ENCODE measurements around the gene METAP2. TPM values are rescaled to one million over a fixed set of nuclear protein-coding genes. Genes with fewer than 3 reads are reported as not detected.
"Not testable (repeated sequence)": the region's sequence is repeated elsewhere in the genome, so short reads cannot be mapped to it uniquely, and the experiment has no call there.

METAP2 gene
- total RNA-seq, 2 donors from 2014 or later = 24.5 to 87.6 TPM

GRCh38 chr12:95473231-95473883, 595 bp upstream of the METAP2 start:
- Histone ChIP-seq H3K27me3 (replicated peaks; ENCODE audit: insufficient read depth) (no peaks in the 10 kb centered on the region), H3K4me1 (ENCODE audit: control insufficient read depth in 1 of 2, low read depth in 2 of 2) (peaks cover 5 to 38% of the 10 kb centered on the region in 2 donors), H3K36me3 (peaks cover 16% of the 10 kb centered on the region), H3K4me3 (peak overlapping the region; percentile 96), H3K9me3 (no peaks in the 10 kb centered on the region), H3K27ac (peak overlapping the region; percentile 88 to 96)
- DNase-seq (ENCODE audit: low spot score) (no peak), ATAC-seq (ENCODE audit: insufficient number of reproducible peaks, low FRiP score, low read depth) (peak; percentile 64)
- no peak for TF ChIP-seq CTCF (IDR thresholded peaks at IDR 0.05)

GRCh38 chr12:95474660-95474958, 657 bp downstream of the METAP2 start:
- no peaks in the 10 kb centered on the region for H3K9me3 ChIP-seq
- H3K27me3 ChIP-seq (replicated peaks; ENCODE audit: insufficient read depth) = no peaks in the 10 kb centered on the region
- DNase-seq (ENCODE audit: low spot score) (no peak), ATAC-seq (ENCODE audit: insufficient number of reproducible peaks, low FRiP score, low read depth) (no peak)
- no peak for TF ChIP-seq CTCF (IDR thresholded peaks at IDR 0.05)
- H3K4me3 ChIP-seq = peak overlapping the region; percentile 96
- H3K27ac ChIP-seq = peak overlapping the region; percentile 88 to 96
- H3K4me1 ChIP-seq (ENCODE audit: control insufficient read depth in 1 of 2, low read depth in 2 of 2) = peaks cover 11 to 48% of the 10 kb centered on the region in 2 donors
- H3K36me3 ChIP-seq = peaks cover 16% of the 10 kb centered on the region

- H3K36me3 ChIP-seq = peaks cover 16% of the 10 kb centered on the region
- DNase-seq (ENCODE audit: low spot score) = no peak
- H3K4me1 ChIP-seq (ENCODE audit: control insufficient read depth in 1 of 2, low read depth in 2 of 2) = peaks cover 19 to 65% of the 10 kb centered on the region in 2 donors
- H3K27ac ChIP-seq = peak overlapping the region in 1 of 2 donors; percentile 27
- no peaks in the 10 kb centered on the region for H3K27me3 ChIP-seq (replicated peaks; ENCODE audit: insufficient read depth)
- H3K4me3 ChIP-seq = peak overlapping the region; percentile 6
- no peak for TF ChIP-seq CTCF (IDR thresholded peaks at IDR 0.05)
- no peaks in the 10 kb centered on the region for H3K9me3 ChIP-seq
- ATAC-seq (ENCODE audit: insufficient number of reproducible peaks, low FRiP score, low read depth) = no peak
Observed at GRCh38 chr12:95480230-95480629, 6.3 kb downstream of the METAP2 start.

GRCh38 chr12:95481072-95481471, 7.1 kb downstream of the METAP2 start:
- no peak overlapping the region for H3K4me3 ChIP-seq
- no peaks in the 10 kb centered on the region for H3K27me3 ChIP-seq (replicated peaks; ENCODE audit: insufficient read depth)
- no peak for ATAC-seq (ENCODE audit: insufficient number of reproducible peaks, low FRiP score, low read depth)
- DNase-seq (ENCODE audit: low spot score) = no peak
- peak overlapping the region; percentile 3 to 13 for H3K27ac ChIP-seq
- TF ChIP-seq CTCF (IDR thresholded peaks at IDR 0.05) = no peak
- H3K4me1 ChIP-seq (ENCODE audit: control insufficient read depth in 1 of 2, low read depth in 2 of 2) = peaks cover 15 to 57% of the 10 kb centered on the region in 2 donors
- H3K9me3 ChIP-seq = no peaks in the 10 kb centered on the region
- peaks cover 16% of the 10 kb centered on the region for H3K36me3 ChIP-seq

GRCh38 chr12:95481888-95482287, 7.9 kb downstream of the METAP2 start:
- H3K9me3 ChIP-seq = no peaks in the 10 kb centered on the region
- no peak for ATAC-seq (ENCODE audit: insufficient number of reproducible peaks, low FRiP score, low read depth)
- H3K27me3 ChIP-seq (replicated peaks; ENCODE audit: insufficient read depth) = no peaks in the 10 kb centered on the region
- peak overlapping the region; percentile 3 to 13 for H3K27ac ChIP-seq
- no peak for DNase-seq (ENCODE audit: low spot score)
- no peak overlapping the region for H3K4me3 ChIP-seq
- H3K36me3 ChIP-seq = peaks cover 17% of the 10 kb centered on the region
- H3K4me1 ChIP-seq (ENCODE audit: control insufficient read depth in 1 of 2, low read depth in 2 of 2) = peaks cover 15 to 50% of the 10 kb centered on the region in 2 donors
- TF ChIP-seq CTCF (IDR thresholded peaks at IDR 0.05) = no peak

GRCh38 chr12:95482564-95482963, 8.6 kb downstream of the METAP2 start:
- not testable (repeated sequence) for H3K27ac ChIP-seq; H3K9me3 ChIP-seq; H3K27me3 ChIP-seq (replicated peaks; ENCODE audit: insufficient read depth); ATAC-seq (ENCODE audit: insufficient number of reproducible peaks, low FRiP score, low read depth); DNase-seq (ENCODE audit: low spot score); H3K4me3 ChIP-seq
- Histone ChIP-seq H3K4me1 (ENCODE audit: control insufficient read depth in 1 of 2, low read depth in 2 of 2) (peaks cover 15 to 43% of the 10 kb centered on the region in 2 donors), H3K36me3 (peaks cover 13% of the 10 kb centered on the region)
